GM21619 (cell line): ENCODE measurements around the gene SDC4.

ENCODE experiments used
- ATAC-seq: cut with Tn5 transposase; IDR thresholded peaks from one replicate; pipeline ENCODE4 v1.9.1; 2021; ENCODE audit not compliant: unreplicated experiment

SDC4 gene

GRCh38 chr20:45347936-45348778 lies at the start of gene SDC4:
Gene SDC4, minus strand, starts transcription at chr20:45348424. Its CDS starts 40 bp downstream, at chr20:45348384.
- no peak for ATAC-seq

- no peak for ATAC-seq
These were observed 46.8 kb upstream of the SDC4 start for GRCh38 chr20:45395114-45395415.

- no peak for ATAC-seq
These were observed 46.2 kb upstream of the SDC4 start for GRCh38 chr20:45394221-45395113.

GRCh38 chr20:45392733-45393132 lies 44.5 kb upstream of the SDC4 start:
- no peak for ATAC-seq

GRCh38 chr20:45391559-45391958 lies 43.3 kb upstream of the SDC4 start:
- no peak for ATAC-seq

- ATAC-seq: no peak
These were observed 42.7 kb upstream of the SDC4 start for GRCh38 chr20:45390931-45391330.

GRCh38 chr20:45387274-45387673 lies 39.0 kb upstream of the SDC4 start:
- ATAC-seq: no peak

GRCh38 chr20:45378191-45378590 lies 30.0 kb upstream of the SDC4 start, which contains the start of gene TP53TG5:
Gene TP53TG5, minus strand, starts transcription at chr20:45378325. Its CDS starts 89 bp downstream, at chr20:45378236.
- no peak for ATAC-seq

GRCh38 chr20:45377269-45377668 lies 29.0 kb upstream of the SDC4 start:
- no peak for ATAC-seq

- no peak for ATAC-seq
These were observed 26.7 kb upstream of the SDC4 start for GRCh38 chr20:45374966-45375365.

- ATAC-seq: no peak
These were observed 25.9 kb upstream of the SDC4 start for GRCh38 chr20:45374101-45374467.

GRCh38 chr20:45373353-45374100 lies 25.3 kb upstream of the SDC4 start:
- ATAC-seq: peak; percentile 61

- no peak for ATAC-seq
These were observed 24.6 kb upstream of the SDC4 start for GRCh38 chr20:45372646-45373352.

GRCh38 chr20:45372241-45372640 lies 24.0 kb upstream of the SDC4 start:
- ATAC-seq: no peak

GRCh38 chr20:45370571-45371160 lies 22.4 kb upstream of the SDC4 start:
- ATAC-seq: no peak

- peak; percentile 73 for ATAC-seq
These were observed 20.2 kb upstream of the SDC4 start for GRCh38 chr20:45368221-45368980.

- no peak for ATAC-seq
These were observed 18.9 kb upstream of the SDC4 start for GRCh38 chr20:45367126-45367525.

- no peak for ATAC-seq
These were observed 18.4 kb upstream of the SDC4 start for GRCh38 chr20:45366631-45367030.

GRCh38 chr20:45366192-45366591 lies 18.0 kb upstream of the SDC4 start:
- no peak for ATAC-seq
